Spleen (tissue), 11 donors: ENCODE data around the gene APOL6. TPM values are rescaled to one million over a fixed set of nuclear protein-coding genes. Genes with fewer than 3 reads are reported as not detected.

ENCODE experiments used
- DNase-seq: peaks from one replicate; pipeline ENCODE4 v3.0.0-alpha.2; 2020
- H3K27ac ChIP-seq, 8 donors: fragments of 200-600 bp; sonication (generic) in 7 of 8; 1 replicate in 4 of 8; 2 replicates in 4 of 8; pipeline versions ENCODE4 v1.5.0 to v1.8.0; 2016 to 2021; ENCODE audit warnings: inconsistent platforms in 4 of 8, mild to moderate bottlenecking in 4 of 8, moderate library complexity in 1 of 8
- H3K27me3 ChIP-seq, 7 donors: fragments of 200-600 bp; sonication (generic) in 6 of 7; replicated peaks in 1 of 7; 1 replicate in 4 of 7; 2 replicates in 3 of 7; pipeline versions ENCODE4 v1.5.0 to v1.8.0; 2016 to 2021; ENCODE audit warnings: inconsistent platforms in 3 of 7, mild to moderate bottlenecking in 1 of 7
- H3K36me3 ChIP-seq, 6 donors: fragments of 200-600 bp; sonication (generic) in 5 of 6; 1 replicate in 4 of 6; 2 replicates in 2 of 6; pipeline versions ENCODE4 v1.5.0 to v1.8.0; 2016 to 2021; ENCODE audit warnings: inconsistent platforms in 2 of 6
- H3K4me1 ChIP-seq, 6 donors: fragments of 200-600 bp; sonication (generic) in 5 of 6; 1 replicate in 3 of 6; 2 replicates in 3 of 6; pipeline versions ENCODE4 v1.5.0 to v1.8.0; 2016 to 2021; ENCODE audit warnings: inconsistent platforms in 3 of 6
- H3K4me3 ChIP-seq, 8 donors: fragments of 200-600 bp; sonication (generic) in 7 of 8; 1 replicate in 4 of 8; 2 replicates in 4 of 8; pipeline versions ENCODE4 v1.5.0 to v1.8.0; 2016 to 2021; ENCODE audit warnings: inconsistent platforms in 4 of 8, mild to moderate bottlenecking in 4 of 8, moderate library complexity in 2 of 8
- H3K9me3 ChIP-seq, 8 donors: fragments of 200-600 bp; sonication (generic) in 7 of 8; 1 replicate in 4 of 8; 2 replicates in 4 of 8; pipeline versions ENCODE4 v1.5.0 to v1.8.0; 2016 to 2021; ENCODE audit warnings: inconsistent platforms in 4 of 8
- POLR2A ChIP-seq, 3 donors: fragments of 450-650 bp; IDR thresholded peaks; one replicate each; pipeline ENCODE4 v1.5.1; 2017; ENCODE audit warnings: antibody characterized with exemption in 3 of 3, mild to moderate bottlenecking in 1 of 3
- POLR2AphosphoS5 ChIP-seq, 3 donors: sonication (generic); formaldehyde crosslinking; IDR thresholded peaks; one replicate each; pipeline ENCODE4 v1.5.1; 2017; ENCODE audit warnings: antibody characterized with exemption in 3 of 3
- WGBS, 5 donors: extraction: QIAGEN DNeasy Blood & Tissue Kit in 3 of 5; methylation state at CpG; one replicate each; pipeline versions ENCODE4 v1.1.5 to v1.1.7; 2013 to 2018; 5-methylcytosine and 5-hydroxymethylcytosine counted together
- intact Hi-C: fragments of 100-400 bp; cut with DNase I; formaldehyde crosslinking; loops from one replicate; pipeline ENCODE4 v1.15.0; 2023; ENCODE audit warnings: low total_unique reads
- polyA plus RNA-seq, 3 donors: library from polyadenylated mRNA; stranded (reverse); fragments of 200-250 nt; gene quantifications; one replicate each; pipeline ENCODE4 v1.2.1, GENCODE V29; 2013
- total RNA-seq, 7 donors: library from RNA; depleted of rRNA in 3 of 7; stranded (reverse); fragments of >200 nt in 3 of 7; fragmentation: NEBNext Ultra II Directional in 4 of 7; extraction: Animal tissue kit (Norgen Biotek cat#: 25700) in 4 of 7; gene quantifications; one replicate each; pipeline versions ENCODE4 v1.1.0 to v1.2.1, GENCODE V29; 2016 to 2021
- TF ChIP-seq, protein P1 (sequence below), 11 experiments: fragments of 200-600 bp in 7 of 11; fragments of 450-650 bp in 4 of 11; sonication (generic) in 4 of 11; IDR thresholded peaks in 8 of 11; conservative IDR thresholded peaks in 3 of 11; 1 replicate in 7 of 11; 2 replicates in 4 of 11; pipeline versions ENCODE4 v1.4.0 to v1.8.0; 2016 to 2021; ENCODE audit warnings: antibody characterized with exemption in 11 of 11, inconsistent platforms in 4 of 11, mild to moderate bottlenecking in 1 of 11
- donor health status: healthy with polysubstance abuse.
- donor health status: DM: no; HTN: no; CAD: no; lungs with moderate emphysema.
- donor health status: DM: no; HTN: no; CAD: no.
- donor health status: Bipolar disorder and iron deficiency.
- donor health status: healthy.
- donor health status: DM: no; HTN: no; CAD: no.
- donor health status: DM: yes; HTN: yes; CAD: no.

APOL6 gene
- total and polyA plus RNA-seq, 10 donors = 4.4 to 48.1 (median 37.3) TPM

DNA sequence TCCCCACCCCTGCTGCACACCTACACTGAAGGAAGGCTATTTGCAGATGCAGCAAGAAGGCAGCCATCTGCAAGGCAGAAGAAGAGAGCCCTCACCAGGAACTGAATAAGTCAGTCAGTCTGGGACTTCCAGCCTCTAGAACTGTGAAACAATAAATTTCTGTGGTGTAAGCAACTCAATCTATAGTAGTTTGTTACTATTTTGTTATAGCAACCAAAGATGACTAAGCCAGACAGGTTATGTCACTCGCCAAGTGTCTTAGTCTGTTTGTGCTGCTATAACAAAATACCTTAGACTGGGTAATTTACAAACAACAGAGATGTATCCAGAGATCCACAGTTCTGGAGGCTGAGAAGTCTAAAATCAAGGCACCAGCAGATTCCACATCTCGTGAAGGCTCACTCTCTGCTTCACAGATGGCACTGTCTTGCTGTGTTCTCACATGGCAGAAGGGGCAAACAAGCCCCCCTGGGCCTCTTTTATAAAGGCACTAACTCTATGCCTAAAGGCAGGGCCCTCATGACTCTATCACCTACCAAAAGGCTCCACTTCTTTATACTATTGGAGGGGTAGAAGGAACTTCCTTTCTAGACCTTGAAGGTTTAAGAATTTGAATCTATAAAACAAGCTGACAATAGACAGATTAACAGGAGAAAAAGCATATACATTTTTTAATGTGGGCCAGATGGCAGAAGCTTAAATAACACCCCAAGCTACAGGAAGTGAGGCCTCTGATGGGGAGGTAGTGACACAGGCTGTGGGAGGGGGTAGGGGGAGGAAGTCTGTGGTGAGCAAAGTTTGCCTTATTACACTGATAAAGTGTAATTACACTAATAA is 12.3 kb downstream of the APOL6 start:
- Histone ChIP-seq H3K27ac (peak overlapping the region; percentile 66 to 93 (median 80)), H3K27me3 (no peaks in the 10 kb centered on the region), H3K36me3 (peaks cover 5 to 78% (median 45%) of the 10 kb centered on the region in 6 donors), H3K9me3 (peaks cover 0 to 11% (median 9%) of the 10 kb centered on the region in 8 donors), H3K4me3 (no peak overlapping the region), H3K4me1 (peaks cover 29 to 83% (median 54%) of the 10 kb centered on the region in 6 donors)
- 48 to 67% (median 57%) methylated on average over 2 of the region's 2 CpGs for WGBS, 5 donors
- intact Hi-C loops = no loop called here
- TF ChIP-seq POLR2A (IDR thresholded peaks at IDR 0.05) = no peak
- peak in 1 of 3 donors; percentile 45 for TF ChIP-seq POLR2AphosphoS5 (IDR thresholded peaks at IDR 0.05)
- no peak for DNase-seq

DNA sequence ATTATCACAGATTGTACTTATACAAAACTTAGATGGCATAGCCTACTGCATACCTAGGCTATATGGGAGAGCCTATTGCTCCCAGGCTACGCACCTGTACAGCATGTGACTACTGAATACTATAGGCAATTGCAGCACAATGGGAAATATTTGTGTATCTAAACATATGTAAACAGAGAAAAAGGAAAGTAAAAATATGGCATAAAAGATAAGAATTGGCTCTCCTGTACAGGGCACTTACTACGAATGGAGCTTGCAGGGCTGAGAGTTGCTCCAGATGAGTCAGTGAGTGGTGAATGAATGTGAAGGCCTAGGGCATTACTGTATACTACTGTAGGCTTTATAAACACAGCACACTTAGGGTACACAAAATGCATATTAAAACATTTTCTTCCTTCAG is 13.2 kb downstream of the APOL6 start:
- H3K27ac ChIP-seq = peak overlapping the region; percentile 57 to 93 (median 80)

GRCh38 chr22:35662914-35663313 is 14.7 kb downstream of the APOL6 start:
- no peak for TF ChIP-seq POLR2A (IDR thresholded peaks at IDR 0.05)
- TF ChIP-seq, protein P1, sequence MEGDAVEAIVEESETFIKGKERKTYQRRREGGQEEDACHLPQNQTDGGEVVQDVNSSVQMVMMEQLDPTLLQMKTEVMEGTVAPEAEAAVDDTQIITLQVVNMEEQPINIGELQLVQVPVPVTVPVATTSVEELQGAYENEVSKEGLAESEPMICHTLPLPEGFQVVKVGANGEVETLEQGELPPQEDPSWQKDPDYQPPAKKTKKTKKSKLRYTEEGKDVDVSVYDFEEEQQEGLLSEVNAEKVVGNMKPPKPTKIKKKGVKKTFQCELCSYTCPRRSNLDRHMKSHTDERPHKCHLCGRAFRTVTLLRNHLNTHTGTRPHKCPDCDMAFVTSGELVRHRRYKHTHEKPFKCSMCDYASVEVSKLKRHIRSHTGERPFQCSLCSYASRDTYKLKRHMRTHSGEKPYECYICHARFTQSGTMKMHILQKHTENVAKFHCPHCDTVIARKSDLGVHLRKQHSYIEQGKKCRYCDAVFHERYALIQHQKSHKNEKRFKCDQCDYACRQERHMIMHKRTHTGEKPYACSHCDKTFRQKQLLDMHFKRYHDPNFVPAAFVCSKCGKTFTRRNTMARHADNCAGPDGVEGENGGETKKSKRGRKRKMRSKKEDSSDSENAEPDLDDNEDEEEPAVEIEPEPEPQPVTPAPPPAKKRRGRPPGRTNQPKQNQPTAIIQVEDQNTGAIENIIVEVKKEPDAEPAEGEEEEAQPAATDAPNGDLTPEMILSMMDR (IDR thresholded peaks at IDR 0.05 in 8 of 11, conservative IDR thresholded peaks at IDR 0.05 in 3 of 11) = no peak
- no peak for TF ChIP-seq POLR2AphosphoS5 (IDR thresholded peaks at IDR 0.05)
- Histone ChIP-seq H3K27ac (peak overlapping the region; percentile 52 to 93 (median 76)), H3K4me1 (peaks cover 29 to 66% (median 52%) of the 10 kb centered on the region in 6 donors), H3K4me3 (no peak overlapping the region), H3K36me3 (peaks cover 5 to 77% (median 36%) of the 10 kb centered on the region in 6 donors), H3K9me3 (peaks cover 0 to 33% (median 29%) of the 10 kb centered on the region in 8 donors), H3K27me3 (no peaks in the 10 kb centered on the region)
- DNase-seq = no peak
- intact Hi-C loops = no loop called here
- WGBS, 5 donors = 74 to 85% (median 76%) methylated on average over 2 of the region's 2 CpGs

More for the DNA sequence above, 13.2 kb downstream of the APOL6 start:
- H3K27me3 ChIP-seq = no peaks in the 10 kb centered on the region
- 65 to 75% (median 71%) methylated on average over 2 of the region's 2 CpGs for WGBS, 5 donors
- peaks cover 0 to 21% (median 18%) of the 10 kb centered on the region in 8 donors for H3K9me3 ChIP-seq
- no peak for DNase-seq
- no peak overlapping the region for H3K4me3 ChIP-seq
- intact Hi-C loops = no loop called here
- TF ChIP-seq POLR2A (IDR thresholded peaks at IDR 0.05) = no peak
- TF ChIP-seq, protein P1 (IDR thresholded peaks at IDR 0.05 in 8 of 11, conservative IDR thresholded peaks at IDR 0.05 in 3 of 11) = no peak
- no peak for TF ChIP-seq POLR2AphosphoS5 (IDR thresholded peaks at IDR 0.05)
- peaks cover 5 to 77% (median 45%) of the 10 kb centered on the region in 6 donors for H3K36me3 ChIP-seq
- peaks cover 29 to 80% (median 54%) of the 10 kb centered on the region in 6 donors for H3K4me1 ChIP-seq

DNA sequence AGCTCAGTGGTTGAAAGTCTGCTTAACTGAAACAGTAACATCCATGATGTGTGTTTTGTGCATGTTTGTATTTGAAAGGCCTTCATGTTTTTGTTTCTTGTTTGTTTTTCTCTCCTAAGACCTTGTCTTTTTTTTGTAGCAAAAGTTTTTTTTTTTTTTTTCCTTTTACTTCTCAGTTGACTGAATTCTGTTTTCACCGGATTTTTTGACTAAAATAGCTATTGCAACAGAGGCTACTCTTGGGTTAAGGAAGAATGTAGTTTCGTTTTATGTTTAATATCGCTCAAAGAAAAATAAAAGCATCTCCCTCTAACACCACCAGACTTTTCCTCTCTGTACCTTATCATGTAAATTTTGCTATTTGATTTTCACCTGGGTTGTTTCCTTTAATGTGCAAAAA is 15.1 kb downstream of the APOL6 start:
- no peak for DNase-seq
- Histone ChIP-seq H3K27me3 (no peaks in the 10 kb centered on the region), H3K4me1 (peaks cover 29 to 62% (median 51%) of the 10 kb centered on the region in 6 donors), H3K36me3 (peaks cover 5 to 77% (median 31%) of the 10 kb centered on the region in 6 donors), H3K9me3 (peaks cover 0 to 33% (median 29%) of the 10 kb centered on the region in 8 donors), H3K27ac (peak overlapping the region; percentile 52 to 93 (median 76)), H3K4me3 (no peak overlapping the region)
- intact Hi-C loops = no loop called here
- 43 to 56% (median 49%) methylated on average over 3 of the region's 3 CpGs for WGBS, 5 donors
- no peak for TF ChIP-seq POLR2A (IDR thresholded peaks at IDR 0.05)
- TF ChIP-seq, protein P1 (IDR thresholded peaks at IDR 0.05 in 8 of 11, conservative IDR thresholded peaks at IDR 0.05 in 3 of 11) = no peak
